SK-MEL-5 (cell line): Measurements from ENCODE around the gene MARCHF11. TPM values are rescaled to one million over a fixed set of nuclear protein-coding genes. Genes with fewer than 3 reads are reported as not detected.

Source experiments
- DNase-seq: peaks from one replicate; pipeline ENCODE4 v3.0.0-alpha.2; 2016; ENCODE audit warnings: low read depth, low spot score
- in situ Hi-C: cut with HindIII; loops from 2 replicates; pipeline ENCODE4 v1.10.0; 2016; ENCODE audit warnings: low sequenced_read_pairs, high pct_unique_total_duplicates, low pct_unique_long_range_greater_than_20kb
- total RNA-seq: library from RNA; depleted of rRNA; stranded (reverse); fragments of >200 nt; shearing (Covaris generic); gene quantifications from 2 replicates; pipeline ENCODE4 v1.2.3, GENCODE V29; 2014

MARCHF11 gene
- total RNA-seq, 1 experiment from 2014 or later = not detected

- in situ Hi-C loops = no loop called here
- peak; percentile 13 for DNase-seq
Observed at GRCh38 chr5:16137177-16137576, 42.4 kb downstream of the MARCHF11 start.

DNA sequence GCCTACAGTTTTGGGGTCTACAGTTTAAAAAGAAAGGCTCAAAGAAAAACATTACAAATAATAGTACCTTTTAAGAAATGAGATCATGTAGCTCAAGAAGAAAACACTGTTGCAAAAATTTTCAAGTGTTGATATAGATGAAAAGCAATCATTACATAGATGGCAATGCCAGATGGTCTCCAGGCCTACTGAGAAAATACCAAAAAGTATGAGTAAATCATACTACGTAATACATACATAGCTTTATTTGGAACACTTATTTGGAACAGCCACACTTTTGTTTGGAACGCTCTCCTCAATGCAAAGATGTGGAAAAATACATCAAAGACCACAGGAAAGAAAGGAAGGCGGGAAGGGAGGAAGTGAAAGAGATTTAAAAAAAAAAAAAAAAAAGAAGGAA lies 44.1 kb downstream of the MARCHF11 start:
- in situ Hi-C loops = no loop called here

DNA sequence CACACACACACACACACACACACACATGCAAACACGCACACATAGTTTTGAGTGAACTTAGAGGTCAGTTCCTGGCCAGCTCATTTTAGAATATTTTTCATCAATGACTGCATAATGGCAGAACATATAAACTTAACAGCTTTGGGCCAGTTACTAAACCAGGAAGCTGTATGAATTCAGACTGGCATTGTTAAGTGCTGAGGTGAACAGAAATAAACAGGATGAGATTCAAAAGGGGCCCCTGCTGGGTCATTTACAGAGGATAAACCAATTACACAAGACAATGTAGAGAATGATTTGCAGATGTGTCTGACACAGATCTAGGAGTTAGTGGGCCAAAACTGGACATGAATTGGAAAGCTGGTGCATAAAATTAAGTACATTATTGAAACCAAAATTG lies 44.6 kb downstream of the MARCHF11 start:
- DNase-seq = no peak
- in situ Hi-C loops = no loop called here

More for the DNA sequence above, 44.1 kb downstream of the MARCHF11 start:
- DNase-seq = no peak

DNA sequence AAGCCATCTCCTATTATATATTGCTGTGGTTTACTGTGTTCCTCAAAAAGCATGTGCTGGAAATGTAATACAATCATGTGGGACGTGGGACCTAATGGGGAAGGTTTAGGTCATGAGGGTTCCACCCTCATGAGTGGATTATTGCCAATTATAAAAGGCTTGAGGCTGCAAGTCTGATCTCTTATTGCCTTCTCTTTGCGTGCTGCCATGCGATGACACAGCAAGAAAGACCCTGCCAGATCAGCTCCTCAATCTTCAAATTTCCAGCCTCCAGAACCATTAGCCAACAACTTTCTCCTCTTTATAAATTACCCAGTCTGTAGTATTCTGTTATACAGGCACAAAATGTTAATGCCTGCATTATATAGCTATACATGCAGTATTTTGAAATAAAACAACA lies 45.4 kb downstream of the MARCHF11 start:
- DNase-seq = no peak
- in situ Hi-C loops = no loop called here

DNA sequence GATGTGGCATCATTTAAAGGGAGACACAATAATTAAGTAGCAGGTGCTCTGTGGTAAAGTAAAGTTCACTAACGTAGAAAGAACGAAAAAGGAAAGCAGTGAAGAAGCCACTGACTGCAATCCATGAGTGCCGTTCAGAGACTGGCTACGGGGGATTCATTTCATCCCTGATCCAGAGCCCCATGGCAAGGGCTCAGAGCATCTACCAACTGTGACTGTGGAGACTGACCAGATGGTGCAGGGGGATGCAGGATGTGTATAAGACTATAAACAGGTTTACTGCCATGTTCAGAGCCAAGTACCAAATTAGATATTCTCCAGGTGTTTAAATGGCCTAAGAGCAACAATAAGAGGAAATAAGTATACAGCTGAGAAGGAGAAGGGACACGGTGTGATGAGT lies 47.7 kb downstream of the MARCHF11 start:
- in situ Hi-C loops = no loop called here

DNA sequence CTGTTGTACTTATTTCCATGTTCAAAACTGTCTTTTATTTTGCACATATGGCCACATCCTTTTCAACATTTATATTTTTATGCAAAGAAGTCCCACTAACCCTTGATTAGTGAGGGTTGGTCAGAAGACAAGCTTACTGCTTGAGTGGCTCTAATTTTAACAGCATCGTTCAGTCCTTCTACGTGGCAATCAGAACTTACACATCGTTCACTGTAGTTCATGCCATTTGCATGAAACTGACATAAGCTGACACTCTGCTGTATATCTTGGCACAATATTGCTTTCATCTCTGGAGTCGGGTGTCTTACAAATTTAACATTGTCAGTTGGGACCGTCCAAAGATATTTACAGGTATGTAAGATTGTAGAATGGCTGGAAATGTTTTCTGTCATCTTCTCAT lies 50.6 kb downstream of the MARCHF11 start:
- DNase-seq = no peak
- in situ Hi-C loops = no loop called here

More for the DNA sequence above, 47.7 kb downstream of the MARCHF11 start:
- DNase-seq = no peak

- in situ Hi-C loops = no loop called here
- no peak for DNase-seq
Observed at GRCh38 chr5:16127865-16128544, 51.6 kb downstream of the MARCHF11 start.

DNA sequence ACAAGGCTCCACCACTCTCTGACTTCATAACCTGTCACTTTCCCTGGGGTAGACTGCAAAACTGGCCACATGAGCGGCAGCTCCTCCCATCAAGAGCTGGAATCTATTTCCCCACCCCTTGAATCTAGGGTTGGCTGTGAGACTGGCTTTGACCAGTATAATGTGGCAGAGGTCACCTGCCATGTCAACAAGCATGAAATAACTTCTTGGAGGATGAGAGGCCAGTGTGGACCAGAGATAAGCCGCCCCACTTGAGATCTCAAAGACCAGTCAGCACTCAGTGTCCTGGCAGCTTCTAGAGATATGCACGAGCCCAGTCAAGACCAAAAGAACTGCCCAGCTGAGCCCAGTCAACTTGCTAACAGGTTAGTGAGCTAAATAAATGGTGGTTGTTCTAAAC lies 59.0 kb downstream of the MARCHF11 start:
- in situ Hi-C loops = no loop called here
- no peak for DNase-seq

GRCh38 chr5:16119790-16120189 lies 59.8 kb downstream of the MARCHF11 start:
- in situ Hi-C loops = no loop called here

GRCh38 chr5:16115140-16115539 lies 64.5 kb downstream of the MARCHF11 start:
- in situ Hi-C loops = no loop called here
- DNase-seq = no peak

More at GRCh38 chr5:16119790-16120189, 59.8 kb downstream of the MARCHF11 start:
- no peak for DNase-seq

DNA sequence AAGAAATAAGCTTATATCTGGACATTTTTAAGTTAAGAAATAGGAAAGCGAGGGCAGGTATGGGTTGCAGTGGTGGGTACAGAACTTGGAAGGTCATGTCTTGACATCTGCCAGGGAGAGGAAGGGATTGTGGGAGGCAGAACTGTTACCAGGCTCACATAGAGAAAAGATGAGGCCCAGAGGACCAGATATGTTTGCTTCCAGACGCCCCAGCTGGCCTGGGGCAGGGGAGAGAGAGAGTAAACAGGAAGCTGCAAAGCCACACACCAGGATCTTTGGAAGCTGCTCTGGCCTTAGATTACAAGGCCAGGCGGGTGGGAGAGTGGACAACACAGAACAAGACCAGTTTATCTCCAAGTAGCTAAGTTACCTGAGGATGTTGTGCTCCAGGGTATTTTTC lies 71.2 kb downstream of the MARCHF11 start:
- in situ Hi-C loops = no loop called here
- no peak for DNase-seq

- DNase-seq = no peak
- in situ Hi-C loops = no loop called here
Observed at GRCh38 chr5:16104961-16105360, 74.6 kb downstream of the MARCHF11 start.

GRCh38 chr5:16095612-16096011 lies 84.0 kb downstream of the MARCHF11 start:
- in situ Hi-C loops = no loop called here

DNA sequence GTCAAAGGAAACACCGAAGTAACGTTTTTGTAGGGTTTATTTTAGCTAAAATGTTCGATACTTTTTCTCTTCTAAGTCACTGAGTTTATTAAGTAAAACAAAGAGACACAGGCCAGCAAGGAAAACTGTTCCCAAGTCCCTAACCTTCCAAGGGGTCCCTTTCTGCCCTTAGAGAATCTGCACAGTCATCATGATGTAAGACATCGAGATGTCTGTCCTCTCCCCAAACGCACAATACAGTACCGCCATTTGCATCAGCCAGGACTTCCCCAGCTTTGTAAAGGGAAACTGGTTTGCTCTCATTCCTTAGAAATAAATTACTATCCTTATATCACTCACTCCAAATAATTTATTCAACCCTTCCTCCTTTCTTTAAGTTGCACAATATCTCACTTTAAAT lies 89.3 kb downstream of the MARCHF11 start:
- in situ Hi-C loops = no loop called here
- peak; percentile 15 for DNase-seq

More at GRCh38 chr5:16095612-16096011, 84.0 kb downstream of the MARCHF11 start:
- DNase-seq = no peak

DNA sequence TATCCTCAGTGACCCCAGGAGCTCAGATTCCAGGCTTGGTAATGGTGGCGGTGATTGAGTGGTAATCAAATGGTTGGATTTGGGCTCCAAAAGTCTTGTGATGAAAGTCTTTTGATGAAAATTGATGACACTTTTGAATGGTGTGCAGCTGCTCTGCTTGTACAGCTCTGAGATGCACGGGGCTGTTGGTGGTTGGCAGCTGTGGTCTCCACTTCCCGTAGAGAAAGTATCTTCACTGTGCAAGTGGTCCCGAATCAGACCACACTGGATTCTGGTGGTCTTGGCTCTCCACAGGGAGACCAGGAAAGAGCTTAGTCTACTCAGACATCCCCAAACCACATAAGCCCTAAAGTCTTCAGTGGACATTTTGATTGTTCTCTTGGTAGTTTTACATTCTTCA lies 96.6 kb downstream of the MARCHF11 start:
- DNase-seq = no peak
- in situ Hi-C loops = no loop called here

DNA sequence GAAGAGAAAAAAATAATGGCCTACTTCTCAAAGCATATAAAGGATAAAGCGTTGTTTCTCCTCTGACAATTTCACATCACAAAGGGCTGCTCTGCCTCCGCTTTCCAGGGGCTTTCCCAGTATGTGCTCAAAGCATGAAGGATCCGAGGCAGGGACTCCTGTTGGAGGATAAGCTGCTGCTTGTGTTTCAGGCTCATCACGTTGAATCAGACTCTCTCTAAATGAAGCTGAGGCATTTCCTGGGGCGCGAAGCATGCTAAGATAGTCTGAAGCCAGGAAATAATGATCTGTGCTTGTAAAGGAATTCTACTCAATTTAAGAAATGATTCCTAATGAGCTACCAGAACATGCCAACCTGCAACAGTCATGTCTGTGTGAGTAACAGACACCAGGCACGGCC lies 97.5 kb downstream of the MARCHF11 start:
- in situ Hi-C loops = no loop called here
- no peak for DNase-seq

DNA sequence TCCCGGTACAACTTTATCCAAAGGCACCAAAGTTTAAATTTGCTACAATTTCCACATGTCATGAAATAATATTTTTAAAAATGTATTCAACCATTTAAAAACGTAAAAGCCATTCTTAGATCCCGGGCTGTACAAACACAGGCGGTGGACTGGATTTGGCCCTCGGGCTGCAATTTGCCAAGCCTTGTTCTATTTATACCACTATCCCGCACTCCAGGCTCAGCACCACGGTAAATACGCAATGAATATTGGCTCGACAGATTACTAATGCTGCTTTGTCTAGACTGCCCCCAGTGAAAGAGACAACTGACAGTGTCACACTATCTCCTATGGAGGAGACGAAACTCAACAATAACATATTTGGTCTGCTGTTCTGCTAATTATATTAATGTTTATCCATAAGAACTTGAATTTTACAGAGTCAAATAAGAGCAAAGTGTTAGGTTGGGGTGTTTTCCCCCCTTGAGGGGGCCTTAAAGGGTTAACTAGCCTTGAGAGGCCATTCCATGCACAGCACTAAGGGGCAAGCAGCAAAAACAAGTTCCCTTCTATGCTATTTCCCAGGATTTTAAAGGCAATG lies 98.1 kb downstream of the MARCHF11 start:
- no peak for DNase-seq
- in situ Hi-C loops = no loop called here

- DNase-seq = no peak
- in situ Hi-C loops = no loop called here
Observed at GRCh38 chr5:16076657-16077056, 102.9 kb downstream of the MARCHF11 start.

GRCh38 chr5:16074358-16074757 lies 105.2 kb downstream of the MARCHF11 start:
- in situ Hi-C loops = no loop called here
- DNase-seq = no peak
